DMS114 treated with DMSO at 0.1 percent for 48 hours (cell line): ENCODE results near the gene PIAS3.
"Not testable (repeated sequence)": the region's sequence is repeated elsewhere in the genome, so short reads cannot be mapped to it uniquely, and the experiment has no call there.

Source experiments
- DNase-seq: peaks from one replicate; lab custom pipeline; 2025; ENCODE audit not compliant: unreplicated experiment; lab: John Stamatoyannopoulos, UW

Gene PIAS3

GRCh38 chr1:145877923-145878486 lies 19.1 kb upstream of the PIAS3 start:
- DNase-seq, result no peak

DNA sequence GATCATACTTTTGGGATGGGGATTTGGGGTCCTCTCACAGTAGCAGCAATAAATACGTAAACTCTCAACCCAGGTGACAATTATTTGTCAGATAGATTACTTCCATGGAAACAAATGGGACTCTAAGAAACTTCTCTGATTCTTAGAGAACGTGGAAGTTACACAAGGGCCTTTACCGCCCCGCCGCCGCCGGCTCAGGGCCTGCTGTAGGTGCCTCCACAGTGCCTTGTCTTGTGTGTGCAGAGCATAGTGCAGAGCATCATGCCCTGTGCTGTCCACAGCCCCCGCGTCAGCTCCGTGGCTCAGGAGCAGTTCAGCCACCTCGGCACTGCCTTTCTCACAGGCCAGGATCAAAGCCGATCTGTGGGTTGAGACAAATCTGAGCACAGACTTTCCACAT lies 15.8 kb upstream of the PIAS3 start:
- no peak for DNase-seq

- no peak for DNase-seq
Measured at GRCh38 chr1:145871994-145872924, 13.4 kb upstream of the PIAS3 start.

- DNase-seq, result no peak
Measured at GRCh38 chr1:145868232-145868631, 9.4 kb upstream of the PIAS3 start.

DNA sequence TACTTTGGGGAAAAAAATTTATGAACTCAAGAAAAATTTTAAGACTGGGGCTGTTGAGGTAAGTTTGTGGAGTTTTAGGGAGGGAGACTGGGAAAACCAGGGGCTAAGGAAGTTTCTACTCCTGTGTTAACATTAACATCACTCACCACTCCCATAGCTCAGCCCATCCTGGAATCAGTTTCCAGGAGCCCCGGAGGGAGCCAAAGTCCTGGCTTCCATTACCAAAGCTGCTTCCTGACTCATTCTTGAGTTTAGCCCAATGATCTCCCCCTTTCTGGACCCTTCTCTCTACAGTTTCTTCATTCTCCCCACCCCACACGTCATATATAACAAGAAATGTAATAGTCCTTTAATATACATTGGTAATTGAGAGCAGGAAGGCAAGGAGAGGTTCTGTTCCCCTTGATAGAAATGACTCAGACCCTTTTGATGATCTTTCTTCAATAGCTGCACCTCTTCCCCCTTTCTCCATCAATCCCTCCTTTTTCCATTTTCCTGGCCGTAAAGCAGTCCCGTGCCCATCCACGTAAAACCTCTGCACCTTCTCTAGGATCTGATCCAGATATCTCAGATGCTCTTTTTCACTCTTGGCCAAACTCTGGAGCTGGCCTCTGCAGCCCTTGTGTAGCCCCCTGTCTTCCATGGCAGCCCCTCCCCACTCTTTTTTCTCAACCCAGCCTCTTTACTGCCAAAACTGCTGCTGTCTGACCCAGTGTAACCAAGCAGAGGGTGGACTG lies 4.6 kb upstream of the PIAS3 start:
- no peak for DNase-seq

- DNase-seq, result peak; percentile 96
Measured at GRCh38 chr1:145859491-145860023, 676 bp upstream of the PIAS3 start.

DNA sequence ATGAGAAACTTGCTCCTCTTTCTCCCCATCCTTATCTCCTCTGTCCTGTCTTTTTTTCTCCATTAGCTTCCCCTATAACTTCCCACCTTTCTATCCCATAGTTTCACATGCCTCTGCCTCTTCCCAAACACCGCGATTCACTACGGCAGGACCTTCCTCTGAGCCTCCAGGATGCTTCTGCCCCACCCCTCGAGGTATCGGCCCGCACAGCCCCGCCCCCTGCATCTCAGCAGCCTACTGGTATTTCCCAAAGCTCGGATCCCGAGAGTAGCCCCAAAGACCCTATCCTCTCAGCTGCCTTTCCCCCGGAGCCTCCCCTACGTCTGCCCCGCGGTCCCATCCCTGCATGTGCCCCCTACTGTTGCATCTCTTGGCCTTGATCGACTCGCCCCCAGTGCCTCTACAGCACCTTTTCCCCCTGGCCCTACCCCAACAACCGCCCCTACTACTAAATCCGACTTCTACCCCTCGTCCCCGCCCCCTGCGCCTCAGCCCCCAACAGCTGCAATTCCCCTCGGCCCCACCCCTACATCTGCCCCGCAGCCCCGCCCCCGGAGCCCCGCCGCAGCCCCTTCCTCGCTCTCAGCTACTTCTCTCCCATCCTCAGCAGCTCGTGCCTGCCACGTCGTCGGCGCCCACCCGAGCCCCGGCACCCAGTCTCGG lies 512 bp downstream of the PIAS3 start:
- peak; percentile 55 for DNase-seq

GRCh38 chr1:145857170-145857569 lies 1.7 kb downstream of the PIAS3 start:
- no peak for DNase-seq

DNA sequence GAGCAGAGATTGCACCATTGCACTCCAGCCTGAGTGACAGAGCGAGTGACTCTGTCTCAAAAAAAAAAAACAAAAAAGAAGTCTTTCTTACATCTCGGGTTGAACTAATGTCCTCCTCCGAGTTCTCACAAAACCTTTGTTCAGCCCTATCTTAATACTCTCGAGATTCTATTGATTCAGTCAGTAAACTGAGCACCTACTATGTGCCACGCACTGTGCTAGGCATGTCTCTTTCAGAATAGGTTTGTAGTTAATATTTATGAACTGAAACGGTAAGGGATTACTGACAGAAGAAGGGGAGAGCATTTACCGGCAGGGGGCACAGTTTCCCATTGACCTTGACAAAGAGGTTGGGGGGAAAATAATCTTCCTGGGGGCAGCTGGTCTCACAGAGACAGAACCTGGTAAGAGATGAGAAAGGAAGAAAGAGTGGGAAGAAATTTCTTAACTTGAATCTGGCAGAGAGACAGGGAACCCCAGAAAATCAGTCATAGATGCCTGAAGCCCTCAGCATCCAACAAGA lies 3.4 kb downstream of the PIAS3 start:
- no peak for DNase-seq

- DNase-seq, result no peak
Measured at GRCh38 chr1:145849356-145850160, 9.3 kb downstream of the PIAS3 start.

DNA sequence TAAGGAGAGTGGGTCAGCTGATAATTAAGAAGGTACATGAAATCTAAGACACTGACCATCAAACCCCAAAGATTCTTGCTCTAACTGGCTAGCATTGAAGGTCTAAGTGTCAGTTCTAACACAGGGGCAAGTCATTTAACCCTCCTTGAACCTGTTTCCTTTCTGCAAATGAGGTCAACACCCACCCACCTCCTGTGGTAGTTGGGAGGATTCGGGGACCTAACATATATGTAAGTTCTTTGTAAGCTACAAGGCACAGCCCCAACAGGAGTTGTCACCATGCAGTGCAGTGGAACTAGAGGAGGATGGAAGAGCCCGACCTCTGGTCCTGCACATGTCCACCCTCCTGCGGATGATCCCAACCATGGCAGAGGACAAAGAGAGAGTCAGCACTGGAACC lies 11.1 kb downstream of the PIAS3 start:
- DNase-seq, result no peak

GRCh38 chr1:145846201-145846612 lies 12.7 kb downstream of the PIAS3 start:
- peak; percentile 56 for DNase-seq

DNA sequence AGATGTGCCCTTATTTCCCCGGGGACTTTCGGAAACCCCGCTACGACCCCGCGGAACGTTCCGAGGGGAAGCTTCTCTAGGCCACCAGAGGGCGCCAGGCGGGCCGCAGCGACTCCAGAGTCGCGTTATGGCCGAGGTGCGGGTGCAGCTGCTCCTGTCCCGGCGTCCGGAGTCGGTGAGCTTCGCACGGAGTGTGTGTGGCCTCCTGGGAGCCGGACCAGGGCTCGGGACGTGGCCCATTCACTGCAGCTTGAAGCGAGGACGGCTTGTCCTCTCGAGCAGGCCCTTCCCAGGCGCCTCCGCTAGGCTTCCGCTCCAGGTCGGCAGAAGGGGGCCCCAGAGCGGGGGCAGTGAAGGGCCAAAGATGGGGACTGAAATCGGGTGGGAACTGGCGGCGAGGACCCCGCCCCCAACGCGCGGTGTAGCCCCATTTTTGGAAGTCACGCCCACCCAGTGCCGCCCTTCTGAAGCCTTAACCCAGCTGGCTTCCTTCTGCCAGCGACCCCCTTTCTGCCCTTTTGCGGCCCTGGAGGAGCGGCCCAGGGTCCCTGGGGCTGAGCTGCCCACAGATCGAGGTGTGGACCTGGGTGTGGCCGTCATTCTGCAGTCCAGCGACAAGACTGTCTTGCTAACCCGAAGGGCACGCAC lies 13.2 kb downstream of the PIAS3 start, which contains the start of gene NUDT17:
TSS of gene NUDT17 (plus strand) at position 117 of the 648 bp plus-strand sequence. CDS start at position 128, 11 bp downstream.
- peak; percentile 75 for DNase-seq

DNA sequence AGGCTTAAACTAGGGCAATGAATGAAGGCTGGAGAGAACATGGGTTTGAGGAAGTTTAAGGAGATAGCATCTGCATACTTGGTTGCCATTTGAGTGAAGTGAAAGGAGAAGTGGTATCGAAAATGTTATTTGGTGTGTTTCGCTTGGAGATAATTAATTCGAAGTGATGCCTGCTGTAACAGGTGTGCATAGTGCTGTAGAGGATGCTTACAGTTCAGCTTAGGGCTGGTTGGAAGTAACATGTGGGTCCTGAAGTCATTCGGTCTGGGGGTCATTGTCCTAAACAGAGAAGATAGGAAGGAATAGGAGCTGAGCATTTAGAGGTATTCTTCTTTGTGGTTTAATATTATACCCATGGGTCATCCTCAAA lies 13.8 kb downstream of the PIAS3 start:
- DNase-seq, result peak; percentile 75

DNA sequence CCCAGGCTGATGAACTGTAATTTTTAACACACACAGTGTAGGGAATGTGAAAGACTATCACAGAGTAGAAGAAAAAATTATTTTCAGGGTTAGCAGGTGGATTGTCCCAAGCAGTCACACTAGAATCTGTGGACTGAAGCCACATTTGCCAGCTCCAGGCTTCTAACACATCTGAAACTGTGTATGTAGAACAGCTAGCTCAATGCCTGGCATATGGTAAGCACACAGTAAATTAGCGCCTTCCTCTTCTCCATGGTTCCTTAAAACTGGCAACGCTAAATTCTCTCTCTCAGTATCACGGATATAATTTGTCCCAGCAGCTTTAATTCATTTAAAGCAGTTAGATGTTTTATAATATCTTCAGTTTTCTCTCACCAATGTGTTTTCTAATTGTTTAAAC lies 15.8 kb downstream of the PIAS3 start:
- DNase-seq, result no peak

GRCh38 chr1:145837656-145838055 lies 21.2 kb downstream of the PIAS3 start:
- DNase-seq, result no peak

GRCh38 chr1:145830810-145831209 lies 28.1 kb downstream of the PIAS3 start:
- DNase-seq, result not testable (repeated sequence)

- DNase-seq, result no peak
Measured at GRCh38 chr1:145828367-145829026, 30.4 kb downstream of the PIAS3 start.

DNA sequence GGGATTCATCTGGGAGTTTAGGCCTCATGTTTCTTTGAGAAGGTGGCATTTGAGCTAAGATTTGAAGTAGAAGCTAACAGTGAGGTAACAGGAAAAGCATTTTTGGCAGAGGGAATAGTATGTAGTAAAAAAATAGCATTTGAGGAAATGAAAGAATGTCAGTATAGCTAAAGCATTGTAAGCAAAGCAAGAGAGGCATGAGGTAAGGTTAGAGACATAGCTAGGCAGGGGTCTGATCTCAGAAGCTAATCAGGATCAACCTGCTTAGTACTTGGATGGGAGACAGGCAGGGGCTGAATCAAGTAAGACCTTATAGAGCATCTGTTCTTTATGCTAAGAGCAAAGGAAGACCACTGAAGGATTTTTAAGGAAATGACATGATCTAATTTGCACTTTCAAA lies 30.9 kb downstream of the PIAS3 start:
- DNase-seq, result no peak
